NCI-H128 (cell line): ENCODE results near the gene SSRP1.
"Not testable (repeated sequence)": the region's sequence is repeated elsewhere in the genome, so short reads cannot be mapped to it uniquely, and the experiment has no call there.

ENCODE experiments used
- DNase-seq: peaks from one replicate; lab custom pipeline; 2025; ENCODE audit not compliant: unreplicated experiment; lab: John Stamatoyannopoulos, UW

SSRP1 gene, protein sequence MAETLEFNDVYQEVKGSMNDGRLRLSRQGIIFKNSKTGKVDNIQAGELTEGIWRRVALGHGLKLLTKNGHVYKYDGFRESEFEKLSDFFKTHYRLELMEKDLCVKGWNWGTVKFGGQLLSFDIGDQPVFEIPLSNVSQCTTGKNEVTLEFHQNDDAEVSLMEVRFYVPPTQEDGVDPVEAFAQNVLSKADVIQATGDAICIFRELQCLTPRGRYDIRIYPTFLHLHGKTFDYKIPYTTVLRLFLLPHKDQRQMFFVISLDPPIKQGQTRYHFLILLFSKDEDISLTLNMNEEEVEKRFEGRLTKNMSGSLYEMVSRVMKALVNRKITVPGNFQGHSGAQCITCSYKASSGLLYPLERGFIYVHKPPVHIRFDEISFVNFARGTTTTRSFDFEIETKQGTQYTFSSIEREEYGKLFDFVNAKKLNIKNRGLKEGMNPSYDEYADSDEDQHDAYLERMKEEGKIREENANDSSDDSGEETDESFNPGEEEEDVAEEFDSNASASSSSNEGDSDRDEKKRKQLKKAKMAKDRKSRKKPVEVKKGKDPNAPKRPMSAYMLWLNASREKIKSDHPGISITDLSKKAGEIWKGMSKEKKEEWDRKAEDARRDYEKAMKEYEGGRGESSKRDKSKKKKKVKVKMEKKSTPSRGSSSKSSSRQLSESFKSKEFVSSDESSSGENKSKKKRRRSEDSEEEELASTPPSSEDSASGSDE

DNA sequence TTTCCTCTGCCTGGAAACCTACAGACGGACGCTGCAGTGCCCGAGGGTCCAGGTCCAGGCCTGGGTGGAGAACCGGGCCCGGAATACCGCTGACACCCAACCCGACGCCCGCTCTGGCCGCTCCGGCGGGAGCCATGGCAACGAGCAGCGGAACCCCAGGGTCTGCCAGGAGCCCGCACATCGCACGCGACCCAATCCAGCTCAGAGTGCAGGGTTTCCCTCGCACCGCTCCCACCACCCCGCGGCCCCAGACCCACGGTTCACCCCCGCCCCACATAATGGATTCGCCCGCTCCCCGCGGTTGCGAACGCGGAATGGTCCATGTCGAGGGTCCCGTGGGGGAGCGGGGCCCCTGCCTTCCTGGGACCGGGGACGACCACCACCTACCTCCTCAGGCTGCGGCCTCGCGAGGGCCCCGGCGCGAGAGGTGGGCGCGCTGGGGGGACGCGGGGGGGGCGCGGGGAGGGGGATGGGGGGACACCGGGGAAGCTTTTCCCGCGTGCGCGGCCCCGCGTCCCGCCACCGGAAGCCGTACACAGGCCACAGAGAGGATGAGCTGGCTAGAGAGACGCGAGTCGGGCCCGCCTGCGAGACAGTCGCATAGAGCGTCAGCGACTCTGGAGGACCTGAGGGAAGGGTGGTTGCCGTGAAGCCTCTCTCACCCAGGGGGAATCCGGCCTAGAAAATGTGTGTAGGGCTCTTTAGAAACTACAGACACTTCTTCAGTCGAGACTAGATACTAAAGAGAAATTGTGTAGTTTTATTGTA lies at the start of gene SSRP1:
SSRP1 (minus strand) TSS at position 550 of the 768 bp plus-strand sequence. CDS start 771 bp downstream, outside the sequence.
- peak; percentile 81 for DNase-seq

DNA sequence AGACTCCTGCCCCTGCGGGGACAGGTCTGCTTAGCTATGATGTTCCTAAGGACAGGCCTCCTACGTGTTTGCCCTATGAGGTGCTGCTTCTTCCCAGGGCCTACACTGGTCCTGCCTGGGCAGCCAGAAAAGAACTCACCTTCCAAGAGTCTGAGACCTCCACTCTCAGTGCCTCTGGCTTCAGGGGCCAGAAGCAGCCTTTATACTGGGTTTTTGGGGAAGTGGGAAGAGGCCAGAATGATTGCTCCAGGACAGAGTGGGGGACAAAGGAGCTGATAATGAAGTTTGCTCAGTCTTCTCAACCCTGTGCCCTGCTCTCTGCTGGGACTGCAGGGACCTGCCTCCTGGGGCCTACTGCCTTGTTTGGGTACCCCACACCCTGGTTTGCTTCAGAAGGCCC lies 45.3 kb upstream of the SSRP1 start, which contains the start of gene PRG3:
PRG3 (minus strand) TSS at position 176 of the 400 bp plus-strand sequence. CDS start 442 bp downstream, outside the sequence.
- no peak for DNase-seq

DNA sequence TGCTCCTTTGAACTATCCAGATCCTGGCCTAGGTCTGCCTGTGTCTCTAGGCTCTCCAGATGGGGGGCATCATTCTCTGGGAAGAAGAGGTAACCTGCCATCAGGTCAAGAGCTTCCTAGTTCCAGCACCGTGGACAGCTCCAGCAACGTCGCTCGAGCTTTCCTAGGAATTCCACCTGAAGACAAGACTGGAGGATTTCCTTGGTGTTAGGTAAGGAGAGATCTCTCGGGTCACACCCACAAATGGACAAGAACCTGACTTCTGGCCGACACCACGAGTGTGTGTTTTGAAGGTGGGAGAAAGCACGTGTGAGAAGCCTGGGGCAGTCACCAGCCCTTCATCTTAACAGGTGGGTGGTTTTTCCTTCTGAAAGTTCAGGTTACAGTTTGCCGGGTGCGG lies 44.0 kb upstream of the SSRP1 start:
- DNase-seq: no peak

DNA sequence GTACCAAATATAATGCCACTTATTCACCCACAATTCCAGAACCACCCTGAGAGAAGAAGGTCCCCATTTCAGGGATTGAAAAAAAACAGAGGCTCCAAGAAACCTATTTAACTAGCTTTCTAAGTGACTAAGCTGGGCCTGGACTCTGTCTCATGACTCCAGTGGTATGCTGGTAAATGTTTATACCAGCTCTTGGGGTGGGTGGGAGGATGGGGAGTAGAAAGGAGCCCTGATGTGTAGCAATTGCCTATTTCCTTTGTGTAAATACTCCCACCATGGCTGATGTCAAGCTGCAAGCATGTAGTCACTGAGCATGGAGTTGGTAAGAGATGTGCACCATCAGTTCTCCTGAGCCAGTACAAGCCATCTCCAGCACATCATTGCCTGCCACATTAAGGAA lies 42.5 kb upstream of the SSRP1 start:
- no peak for DNase-seq

DNA sequence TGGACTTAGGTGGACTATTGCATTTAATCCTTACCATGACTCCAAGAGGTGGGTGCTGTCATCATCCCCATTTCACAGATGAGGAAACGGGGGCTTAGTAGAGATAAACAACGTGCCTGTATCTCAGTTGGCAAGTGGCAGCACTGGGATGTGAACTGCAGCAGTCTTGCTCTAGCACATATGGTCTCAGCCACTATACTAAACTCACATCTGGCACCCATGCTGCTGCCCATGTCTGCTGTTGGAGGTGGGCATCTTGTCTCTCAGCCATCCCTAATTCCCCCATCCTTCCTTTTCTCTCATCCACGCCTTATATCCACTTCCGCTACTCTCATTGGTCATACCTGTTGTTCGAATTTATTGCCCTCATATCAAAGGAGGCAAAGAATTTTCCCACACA lies 41.4 kb upstream of the SSRP1 start:
- no peak for DNase-seq

DNA sequence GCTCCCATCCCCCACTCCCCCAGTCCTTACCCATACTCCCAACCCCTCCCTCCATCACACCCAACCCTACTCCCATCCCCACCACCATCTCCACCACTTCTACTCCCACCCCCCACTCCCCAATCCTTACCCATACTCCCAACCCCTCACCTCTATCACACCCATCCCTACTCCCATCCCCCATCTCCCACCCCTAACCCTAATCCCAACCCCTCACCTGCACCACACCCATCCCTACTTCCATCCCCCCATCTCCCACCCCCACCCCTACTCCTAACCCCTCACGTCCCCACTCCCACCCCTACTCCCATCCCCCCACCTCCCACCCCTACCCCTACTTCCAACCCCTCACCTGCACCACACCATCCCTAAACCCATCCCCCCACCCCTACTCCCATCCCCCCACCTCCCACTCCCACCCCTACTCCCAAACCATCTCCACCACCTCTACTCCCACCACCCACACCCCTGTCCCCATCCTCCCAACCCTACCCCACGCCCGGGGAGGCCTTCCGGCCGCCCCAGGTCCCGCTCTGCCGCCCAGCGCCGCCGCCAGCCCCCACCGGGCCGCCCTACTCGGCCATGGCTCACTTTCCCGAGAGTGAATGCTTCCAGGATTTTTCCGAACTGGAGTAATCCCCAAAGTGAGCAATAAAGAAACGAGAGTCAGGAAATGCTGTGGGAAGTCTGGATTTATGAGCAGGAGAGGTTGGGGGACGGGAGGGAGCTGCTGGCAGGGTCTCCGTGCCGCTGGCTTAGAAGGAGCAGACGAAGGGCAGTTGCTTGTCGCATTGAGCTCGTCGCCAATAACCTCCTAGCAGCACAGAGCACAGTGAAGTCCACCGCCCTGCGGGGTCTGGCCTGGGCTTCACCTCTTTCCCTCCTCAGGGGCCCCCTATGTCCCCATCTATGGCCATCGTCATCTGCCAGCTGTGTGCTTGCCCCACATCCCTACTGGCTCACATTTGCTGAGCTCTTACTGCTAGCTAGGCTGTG lies 40.7 kb upstream of the SSRP1 start:
- no peak for DNase-seq

DNA sequence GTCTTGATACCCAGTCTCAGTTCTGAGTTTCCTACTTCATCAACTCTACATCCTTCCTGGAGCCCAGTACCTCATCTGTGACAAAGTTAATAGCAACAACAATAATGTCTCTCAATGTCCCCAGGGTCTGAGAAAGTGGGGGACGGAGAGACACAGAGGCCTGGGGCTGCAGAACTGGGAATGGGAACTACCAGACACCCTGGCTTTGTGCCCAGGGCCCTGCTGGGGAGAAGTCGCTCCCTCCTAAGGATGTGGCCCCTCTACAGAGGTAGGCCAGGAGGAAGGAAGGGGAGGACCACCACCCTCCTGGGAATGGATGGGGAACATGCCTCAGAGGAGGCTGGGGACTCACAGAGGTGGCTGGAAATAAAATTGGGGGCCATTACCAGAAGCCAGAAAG lies 39.8 kb upstream of the SSRP1 start:
- no peak for DNase-seq

DNA sequence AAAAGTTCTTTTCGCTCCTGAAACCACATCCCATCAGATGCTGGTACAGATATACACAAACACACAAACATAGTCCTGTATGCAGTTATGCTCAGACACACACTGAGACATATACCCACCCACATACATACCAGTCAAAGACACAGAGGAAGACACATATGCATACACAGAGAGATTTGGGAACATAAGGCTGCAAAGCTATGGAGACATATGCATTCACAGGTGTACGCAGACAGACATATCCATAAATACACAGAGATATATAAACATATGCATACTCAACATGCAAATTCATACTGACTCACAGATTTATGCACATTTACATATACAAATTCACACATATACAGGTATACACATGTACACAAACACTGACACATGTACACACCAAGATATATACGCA lies 39.3 kb upstream of the SSRP1 start:
- no peak for DNase-seq

DNA sequence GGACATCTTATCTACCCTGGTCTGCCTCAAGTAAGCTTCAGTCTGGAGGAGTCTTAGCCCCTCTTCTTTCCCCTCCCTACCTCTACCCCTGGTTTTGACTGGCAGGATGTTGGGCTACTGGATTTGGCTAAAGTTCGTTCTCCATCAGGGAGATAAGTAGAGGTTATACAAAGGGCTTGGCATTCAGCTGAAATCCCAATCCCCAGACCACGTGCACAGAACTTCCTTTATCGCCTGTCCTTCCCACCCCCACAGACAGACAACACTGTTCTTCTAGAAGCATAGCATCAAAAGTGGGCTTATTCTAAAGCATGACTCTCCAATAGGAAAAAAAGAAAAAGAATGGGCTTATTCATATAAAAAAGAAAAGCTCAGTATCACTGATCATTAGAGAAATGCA lies 37.5 kb upstream of the SSRP1 start:
- no peak for DNase-seq

DNA sequence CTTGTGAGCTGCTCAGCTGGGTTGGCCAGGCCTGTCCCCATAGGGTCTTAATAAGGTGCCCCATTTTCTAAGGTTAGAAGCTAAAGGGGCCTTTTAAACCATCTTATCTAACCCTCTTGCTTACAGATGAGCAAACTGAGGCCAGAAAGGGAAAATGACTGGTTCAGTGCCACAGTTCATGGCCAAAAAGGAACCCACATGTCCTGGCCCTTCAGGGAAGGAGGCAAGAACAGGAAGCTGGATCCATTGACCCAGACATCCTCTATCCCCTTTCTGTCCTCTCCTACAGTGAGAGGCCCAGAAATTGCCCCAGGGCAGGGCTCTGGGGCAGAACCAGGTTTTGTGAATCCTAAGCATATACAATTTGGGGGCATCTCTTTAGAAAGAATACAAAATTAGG lies 35.2 kb upstream of the SSRP1 start:
- no peak for DNase-seq

DNA sequence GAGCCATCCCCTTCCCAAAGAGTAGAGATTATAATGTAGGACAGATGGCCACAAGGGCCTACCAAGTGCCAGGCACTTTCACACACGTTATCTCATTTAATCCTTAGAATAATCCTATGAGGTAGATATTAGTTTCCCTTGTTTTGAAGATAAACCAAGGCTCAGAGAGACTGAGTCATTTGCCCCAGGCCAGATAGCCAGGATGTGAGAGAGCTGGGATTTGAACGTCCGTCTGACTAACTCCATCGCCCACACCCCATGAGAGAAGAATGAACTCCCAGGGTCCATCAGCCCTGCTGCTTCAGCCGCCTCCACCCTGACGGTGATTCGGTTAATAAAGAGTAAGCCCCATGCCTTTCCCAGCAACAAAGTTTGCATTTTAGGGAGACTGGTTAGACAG lies 34.6 kb upstream of the SSRP1 start:
- no peak for DNase-seq

DNA sequence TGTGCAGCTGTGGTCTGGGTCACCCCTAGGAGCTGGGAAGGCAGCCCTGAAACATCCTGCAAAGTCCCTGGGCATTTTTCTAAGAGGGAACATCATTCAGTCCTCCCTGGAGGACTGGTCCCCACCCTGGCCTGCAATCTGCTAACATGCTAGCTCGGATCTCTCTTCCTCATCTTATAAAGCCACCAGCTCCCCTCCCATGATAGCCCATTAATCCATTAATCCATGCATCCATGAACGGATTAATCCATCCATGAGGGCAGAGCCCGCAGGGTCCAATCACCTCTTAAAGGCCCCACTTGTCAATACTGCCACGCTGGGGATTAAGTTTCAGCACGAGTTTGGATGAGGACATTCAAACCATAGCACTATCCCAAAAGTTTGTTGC lies 33.1 kb upstream of the SSRP1 start:
- DNase-seq: no peak

DNA sequence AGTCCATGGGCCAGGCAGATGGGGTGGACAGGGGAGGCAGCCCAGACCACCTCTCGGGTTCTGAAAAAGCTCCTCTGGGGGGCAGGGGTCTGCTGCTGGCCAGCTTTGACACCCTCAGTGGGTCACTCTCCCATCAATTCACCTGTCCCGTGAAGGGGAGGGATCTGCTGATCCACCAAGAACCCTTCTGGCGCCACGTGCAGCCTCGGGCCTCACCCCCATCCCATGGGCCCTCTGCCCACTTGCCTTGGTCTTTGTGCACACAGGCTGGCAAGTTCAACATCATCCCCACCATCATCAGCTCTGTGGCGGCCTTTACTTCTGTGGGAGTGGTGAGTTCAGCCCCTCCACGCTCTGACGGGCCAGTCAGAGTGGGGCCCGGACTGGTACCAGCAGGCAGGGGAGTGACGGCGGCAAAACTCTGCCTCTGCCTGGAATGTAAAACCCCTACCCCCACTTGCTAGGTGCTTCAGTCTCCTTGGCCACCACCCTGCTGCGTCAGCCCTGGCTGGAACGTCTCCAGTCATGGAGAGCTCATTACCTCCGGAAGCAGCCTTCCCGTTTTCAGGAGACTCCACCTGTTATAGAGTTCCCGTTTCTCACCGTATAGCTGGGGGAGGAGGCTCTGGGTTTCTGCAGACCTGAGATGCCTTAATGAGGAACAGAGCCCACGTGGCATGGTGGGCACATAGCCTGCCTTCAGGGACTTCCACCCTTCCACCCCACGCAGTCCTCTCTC lies 32.6 kb upstream of the SSRP1 start:
- DNase-seq: no peak

DNA sequence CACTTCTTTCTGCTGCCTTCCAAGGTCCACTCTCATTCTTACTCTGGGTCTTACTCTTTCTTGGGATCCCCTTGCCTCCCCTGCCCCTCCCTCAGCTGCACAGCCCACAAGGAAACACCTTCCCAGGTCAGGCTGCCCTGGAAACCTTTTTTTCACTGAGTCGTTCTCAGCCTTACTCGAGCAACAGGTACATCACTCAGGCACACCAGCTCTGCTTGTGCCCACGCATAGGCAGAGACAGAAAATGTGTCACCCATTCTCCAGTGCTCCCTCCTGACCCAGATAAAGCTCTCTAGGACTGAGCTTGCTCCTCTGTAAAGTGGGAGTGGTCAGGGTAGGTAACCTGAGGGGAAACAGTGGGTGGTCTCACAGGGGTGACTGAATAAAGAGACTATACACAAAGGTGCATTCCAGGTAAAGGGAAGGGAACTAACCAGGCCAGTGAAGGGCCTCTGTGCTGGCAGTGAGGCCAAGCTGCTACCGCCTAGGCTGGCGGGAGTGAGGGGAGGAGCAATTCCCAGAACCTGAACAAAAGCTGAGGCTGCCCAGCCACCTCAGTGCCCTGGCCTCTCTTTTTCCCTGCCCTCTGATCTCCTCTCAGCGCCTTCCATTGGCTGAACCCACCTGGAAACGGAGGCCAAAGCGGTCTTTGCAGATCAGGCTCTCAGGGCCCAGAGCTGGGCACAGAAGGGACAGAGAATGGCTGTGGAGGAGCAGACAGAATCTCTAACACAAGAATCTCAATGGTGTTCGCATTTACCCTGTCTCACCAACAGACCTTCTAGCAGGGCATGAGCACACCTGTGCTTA lies 29.4 kb upstream of the SSRP1 start:
- no peak for DNase-seq

DNA sequence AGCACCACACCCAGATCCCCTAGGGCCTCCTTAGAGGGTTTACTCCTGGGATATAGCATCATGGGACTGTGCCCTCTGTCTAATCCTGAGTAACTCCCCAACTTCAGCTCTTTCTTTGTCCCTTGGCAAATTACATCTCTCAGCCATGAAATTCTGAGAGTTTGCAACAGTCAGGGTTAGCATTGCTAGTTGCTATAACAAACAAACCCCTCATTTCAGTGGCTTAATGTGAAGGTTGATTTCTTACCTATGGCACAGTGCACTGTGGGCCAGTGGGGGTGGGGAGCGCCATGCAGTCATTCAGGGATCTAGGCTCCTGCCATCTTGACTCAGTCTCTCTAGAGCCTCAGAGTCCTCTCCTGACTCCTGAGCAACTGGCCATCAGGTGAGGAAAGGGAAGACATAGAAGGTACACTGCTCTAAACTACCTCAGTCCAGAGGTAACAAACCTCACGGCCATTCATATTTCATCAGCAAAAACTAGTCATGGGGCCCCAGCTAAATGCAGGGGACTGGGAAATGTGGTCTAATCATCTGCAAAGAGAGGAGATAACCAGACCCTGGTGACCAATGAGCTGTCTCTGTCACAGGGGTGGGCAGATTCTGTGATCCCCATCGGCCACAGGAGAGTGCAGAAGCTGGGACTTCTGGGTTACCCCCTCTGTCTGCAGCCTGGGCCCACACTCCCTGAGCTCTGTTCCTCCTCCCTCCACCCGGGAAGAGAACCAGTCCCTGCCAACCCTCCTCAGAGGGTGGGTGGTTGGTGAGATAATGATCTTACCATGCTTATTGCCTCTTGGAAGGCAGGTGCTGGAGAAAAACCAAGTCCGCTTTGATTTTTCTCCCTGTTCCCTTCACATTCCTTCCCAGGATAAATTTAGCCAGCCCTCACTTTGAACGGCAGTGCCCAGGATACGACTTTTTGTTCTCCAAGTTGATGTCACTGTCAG lies 27.7 kb upstream of the SSRP1 start:
- DNase-seq: no peak

DNA sequence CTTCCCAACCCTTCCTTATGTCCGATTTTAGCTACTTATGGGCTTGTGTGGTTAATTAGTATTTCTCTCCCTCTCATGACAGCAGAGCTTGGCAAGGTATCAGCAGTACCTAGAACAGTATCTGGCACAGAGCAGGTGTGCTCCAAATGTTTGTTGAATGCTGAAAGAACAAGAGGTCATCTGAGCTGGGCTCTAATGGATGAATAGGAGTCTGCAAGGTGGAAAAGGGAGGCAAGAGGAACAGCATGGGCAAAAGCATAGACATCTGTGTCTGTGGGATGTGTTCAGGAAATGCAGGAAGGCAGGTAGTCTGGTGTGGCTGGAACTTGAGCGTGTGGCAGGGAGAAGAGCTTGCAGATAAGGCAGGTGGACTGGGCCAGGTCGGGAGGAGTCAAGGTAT lies 26.2 kb upstream of the SSRP1 start:
- DNase-seq: no peak

DNA sequence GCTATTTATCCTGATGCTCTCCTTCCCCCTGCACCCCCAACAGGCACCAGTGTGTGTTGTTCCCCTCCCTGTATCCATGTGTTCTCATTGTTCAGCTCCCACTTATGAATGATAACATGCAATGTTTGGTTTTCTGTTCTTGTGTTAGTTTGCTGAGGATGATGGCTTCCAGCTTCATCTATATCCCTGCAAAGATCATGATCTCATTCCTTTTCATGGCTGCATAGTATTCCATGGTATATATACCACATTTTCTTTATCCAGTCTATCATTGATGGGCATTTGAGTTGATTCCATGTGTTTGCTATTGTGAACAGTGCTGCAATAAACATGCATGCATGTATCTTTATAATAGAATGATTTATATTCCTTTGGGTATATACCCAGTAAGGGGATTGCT lies 25.7 kb upstream of the SSRP1 start:
- not testable (repeated sequence) for DNase-seq

DNA sequence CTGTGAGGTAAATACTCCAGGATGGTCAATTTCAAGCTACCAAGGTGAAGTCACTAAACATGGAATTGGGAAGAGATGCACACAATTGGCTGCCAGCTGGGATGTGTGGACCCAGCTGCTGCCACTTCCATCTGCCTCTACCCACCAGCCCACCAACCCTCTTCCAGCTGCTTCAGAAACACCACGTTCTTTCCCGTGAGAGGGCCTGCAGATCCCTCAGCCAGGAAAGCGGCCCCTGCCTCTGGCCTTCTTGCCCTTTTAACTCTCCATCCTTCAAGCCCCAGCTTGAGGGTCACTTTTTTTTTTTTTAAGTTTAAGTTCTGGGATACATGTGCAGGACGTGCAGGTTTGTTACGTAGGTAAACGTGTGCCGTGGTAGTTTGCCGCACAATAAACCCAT lies 25.3 kb upstream of the SSRP1 start:
- DNase-seq: no peak
